Measurements from ENCODE around the gene ZBTB18. TPM values are rescaled to one million over a fixed set of nuclear protein-coding genes. Genes with fewer than 3 reads are reported as not detected.

Gene ZBTB18
- total and polyA plus RNA-seq, 2 donors (not counting 1 experiment from before 2014, with no cell fraction given) = 38.4 to 130 TPM

DNA sequence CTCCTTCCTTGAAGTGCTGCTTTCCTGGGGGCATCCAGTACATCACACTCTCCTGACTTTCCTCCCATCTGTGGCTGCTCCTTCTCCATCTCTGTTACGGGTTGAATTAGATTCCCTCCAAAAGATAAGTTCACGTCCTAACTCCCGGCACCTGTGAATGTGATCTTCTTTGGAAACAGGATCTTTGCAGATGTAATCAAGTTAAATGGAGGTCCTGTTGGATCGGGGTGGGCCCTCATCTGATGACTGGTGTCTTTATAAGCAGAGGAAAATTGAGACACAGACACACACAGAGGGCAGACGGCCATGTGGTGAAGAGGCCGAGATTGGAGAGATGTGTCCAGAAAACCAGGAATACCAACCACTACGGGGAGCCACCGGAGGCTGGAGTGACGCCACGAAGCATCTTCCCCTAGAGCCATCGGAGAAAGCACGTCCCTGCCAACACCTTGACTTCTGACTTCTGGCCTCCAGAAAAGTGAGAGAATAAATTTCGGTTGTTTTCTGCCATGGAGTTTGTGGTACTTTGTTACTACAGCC lies 36.0 kb downstream of the ZBTB18 start:
- ATAC-seq (ENCODE audit: low read depth) (no peak), DNase-seq (no peak)
- Histone ChIP-seq H2AFZ (ENCODE audit: insufficient read depth, low read depth, low read length, poor library complexity, severe bottlenecking) (no peak overlapping the region), H3K9ac (ENCODE audit: low read length) (no peak overlapping the region), H3K79me2 (ENCODE audit: control insufficient read depth, insufficient read depth, low read length) (peaks cover 2% of the 10 kb centered on the region), H4K20me1 (ENCODE audit: control insufficient read depth, insufficient read depth, low read length, poor library complexity, severe bottlenecking) (no peaks in the 10 kb centered on the region), H3K27me3 (replicated peaks in 1 of 4; ENCODE audit: control extremely low read depth in 1 of 4, control insufficient read depth in 3 of 4, insufficient read depth in 4 of 4, low read length in 3 of 4) (peaks cover 0 to 14% (median 4%) of the 10 kb centered on the region in 4 experiments), H3K4me3 (ENCODE audit: control extremely low read depth in 1 of 5, extremely low read depth in 1 of 5, insufficient read depth in 1 of 5, low read depth in 2 of 5, low read length in 4 of 5) (no peak overlapping the region), H3K4me2 (replicated peaks; ENCODE audit: low read depth, low read length, poor library complexity, severe bottlenecking) (no peak overlapping the region), H3K27ac (ENCODE audit: low read length in 2 of 2) (no peak overlapping the region), H3K36me3 (replicated peaks in 1 of 2; ENCODE audit: control extremely low read depth in 1 of 2, control insufficient read depth in 1 of 2, extremely low read depth in 1 of 2, insufficient read depth in 2 of 2, low read length in 1 of 2) (no peaks in the 10 kb centered on the region), H3K4me1 (ENCODE audit: control insufficient read depth in 2 of 2, insufficient read depth in 2 of 2, low read length in 2 of 2) (peaks cover 7 to 8% of the 10 kb centered on the region in 2 donors), H3K9me3 (ENCODE audit: control extremely low read depth in 1 of 3, control insufficient read depth in 2 of 3, insufficient read depth in 1 of 3, low read length in 2 of 3) (no peaks in the 10 kb centered on the region)
- ChIA-PET POLR2A (no interaction called here), CTCF (no interaction called here)
- H3K4me1 Mint-ChIP-seq = peaks cover 11% of the 10 kb centered on the region
- peaks cover 30% of the 10 kb centered on the region for H3K27me3 Mint-ChIP-seq
- H3K4me3 Mint-ChIP-seq = no peak overlapping the region
- TF ChIP-seq EZH2 (IDR thresholded peaks at IDR 0.05; ENCODE audit: borderline replicate concordance, insufficient read depth, low read depth, low read length, poor library complexity, severe bottlenecking) = no peak
- TF ChIP-seq, protein P1, sequence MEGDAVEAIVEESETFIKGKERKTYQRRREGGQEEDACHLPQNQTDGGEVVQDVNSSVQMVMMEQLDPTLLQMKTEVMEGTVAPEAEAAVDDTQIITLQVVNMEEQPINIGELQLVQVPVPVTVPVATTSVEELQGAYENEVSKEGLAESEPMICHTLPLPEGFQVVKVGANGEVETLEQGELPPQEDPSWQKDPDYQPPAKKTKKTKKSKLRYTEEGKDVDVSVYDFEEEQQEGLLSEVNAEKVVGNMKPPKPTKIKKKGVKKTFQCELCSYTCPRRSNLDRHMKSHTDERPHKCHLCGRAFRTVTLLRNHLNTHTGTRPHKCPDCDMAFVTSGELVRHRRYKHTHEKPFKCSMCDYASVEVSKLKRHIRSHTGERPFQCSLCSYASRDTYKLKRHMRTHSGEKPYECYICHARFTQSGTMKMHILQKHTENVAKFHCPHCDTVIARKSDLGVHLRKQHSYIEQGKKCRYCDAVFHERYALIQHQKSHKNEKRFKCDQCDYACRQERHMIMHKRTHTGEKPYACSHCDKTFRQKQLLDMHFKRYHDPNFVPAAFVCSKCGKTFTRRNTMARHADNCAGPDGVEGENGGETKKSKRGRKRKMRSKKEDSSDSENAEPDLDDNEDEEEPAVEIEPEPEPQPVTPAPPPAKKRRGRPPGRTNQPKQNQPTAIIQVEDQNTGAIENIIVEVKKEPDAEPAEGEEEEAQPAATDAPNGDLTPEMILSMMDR (IDR thresholded peaks at IDR 0.05) = no peak
- intact Hi-C loops (cut with micrococcal nuclease) = no loop called here
- 97% methylated on average over 4 of the region's 13 CpGs for WGBS (ENCODE audit: insufficient coverage)
- no peaks in the 10 kb centered on the region for H3K9me3 Mint-ChIP-seq (ENCODE audit: insufficient read depth)
- no peak overlapping the region for H3K27ac Mint-ChIP-seq

DNA sequence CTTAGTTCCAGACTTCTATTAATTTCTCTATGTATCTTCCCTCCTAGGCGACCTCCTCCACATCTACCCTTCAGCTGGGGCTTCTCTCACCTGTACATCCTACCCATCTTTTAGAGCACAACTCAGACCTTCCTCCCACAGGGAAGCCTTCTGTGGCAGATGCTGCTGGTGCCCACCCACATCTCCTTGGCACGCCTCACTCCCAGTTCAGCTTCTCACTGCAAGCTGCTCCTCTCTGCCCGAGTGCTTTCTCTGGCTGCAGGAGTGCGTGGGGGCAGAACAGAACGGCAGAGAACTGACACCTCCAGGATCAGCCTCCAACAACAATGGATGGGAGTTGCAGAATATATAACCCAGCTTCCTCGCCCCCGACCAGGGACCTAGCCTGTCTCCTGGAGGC lies 36.5 kb downstream of the ZBTB18 start:
- Mint-ChIP-seq H3K9me3 (ENCODE audit: insufficient read depth) (no peaks in the 10 kb centered on the region), H3K27ac (no peak overlapping the region), H3K4me3 (no peak overlapping the region), H3K27me3 (peaks cover 28% of the 10 kb centered on the region), H3K4me1 (peaks cover 10% of the 10 kb centered on the region)
- WGBS (ENCODE audit: insufficient coverage) = 75% methylated on average over 7 of the region's 7 CpGs
- no peak overlapping the region for H3K27ac ChIP-seq (ENCODE audit: low read length in 2 of 2)
- H3K36me3 ChIP-seq (replicated peaks in 1 of 2; ENCODE audit: control extremely low read depth in 1 of 2, control insufficient read depth in 1 of 2, extremely low read depth in 1 of 2, insufficient read depth in 2 of 2, low read length in 1 of 2) = no peaks in the 10 kb centered on the region
- peaks cover 7 to 8% of the 10 kb centered on the region in 2 donors for H3K4me1 ChIP-seq (ENCODE audit: control insufficient read depth in 2 of 2, insufficient read depth in 2 of 2, low read length in 2 of 2)
- no peak overlapping the region for H3K9ac ChIP-seq (ENCODE audit: low read length)
- H3K27me3 ChIP-seq (replicated peaks in 1 of 4; ENCODE audit: control extremely low read depth in 1 of 4, control insufficient read depth in 3 of 4, insufficient read depth in 4 of 4, low read length in 3 of 4) = peaks cover 0 to 9% (median 4%) of the 10 kb centered on the region in 4 experiments
- H2AFZ ChIP-seq (ENCODE audit: insufficient read depth, low read depth, low read length, poor library complexity, severe bottlenecking) = no peak overlapping the region
- intact Hi-C loops (cut with micrococcal nuclease) = no loop called here
- CTCF ChIA-PET = no interaction called here
- POLR2A ChIA-PET = no interaction called here
- no peak overlapping the region for H3K4me3 ChIP-seq (ENCODE audit: control extremely low read depth in 1 of 5, extremely low read depth in 1 of 5, insufficient read depth in 1 of 5, low read depth in 2 of 5, low read length in 4 of 5)
- no peak for ATAC-seq (ENCODE audit: low read depth)
- TF ChIP-seq, protein P1 (IDR thresholded peaks at IDR 0.05) = no peak
- TF ChIP-seq EZH2 (IDR thresholded peaks at IDR 0.05; ENCODE audit: borderline replicate concordance, insufficient read depth, low read depth, low read length, poor library complexity, severe bottlenecking) = no peak
- DNase-seq = no peak
- no peaks in the 10 kb centered on the region for H4K20me1 ChIP-seq (ENCODE audit: control insufficient read depth, insufficient read depth, low read length, poor library complexity, severe bottlenecking)
- H3K9me3 ChIP-seq (ENCODE audit: control extremely low read depth in 1 of 3, control insufficient read depth in 2 of 3, insufficient read depth in 1 of 3, low read length in 2 of 3) = no peaks in the 10 kb centered on the region
- no peak overlapping the region for H3K4me2 ChIP-seq (replicated peaks; ENCODE audit: low read depth, low read length, poor library complexity, severe bottlenecking)
- peaks cover 2% of the 10 kb centered on the region for H3K79me2 ChIP-seq (ENCODE audit: control insufficient read depth, insufficient read depth, low read length)

Data from B cell (primary cell).